ENCODE data around the gene C1orf52.
A peak's percentile ranks its signal among the peaks of the same experiment; 100 is the strongest.
"Not testable (repeated sequence)": the region's sequence is repeated elsewhere in the genome, so short reads cannot be mapped to it uniquely, and the experiment has no call there.

C1orf52 gene

GRCh38 chr1:85268801-85269585 is 9.5 kb upstream of the C1orf52 start:
- Mint-ChIP-seq H3K36me3 (peaks cover 11% of the 10 kb centered on the region), H3K27me3 (no peaks in the 10 kb centered on the region), H3K4me1 (ENCODE audit: low read depth) (peaks cover 45% of the 10 kb centered on the region), H3K9me3 (ENCODE audit: low read depth) (no peaks in the 10 kb centered on the region), H3K4me3 (no peak overlapping the region), H3K27ac (peak overlapping the region; percentile 41)

- Mint-ChIP-seq H3K4me3 (no peak overlapping the region), H3K4me1 (ENCODE audit: low read depth) (peaks cover 30% of the 10 kb centered on the region), H3K9me3 (ENCODE audit: low read depth) (no peaks in the 10 kb centered on the region), H3K27ac (no peak overlapping the region), H3K36me3 (peaks cover 7% of the 10 kb centered on the region), H3K27me3 (no peaks in the 10 kb centered on the region)
These were observed 7.9 kb upstream of the C1orf52 start for GRCh38 chr1:85267313-85267712.

GRCh38 chr1:85264150-85264549 is 4.7 kb upstream of the C1orf52 start:
- no peaks in the 10 kb centered on the region for H3K27me3 Mint-ChIP-seq
- peaks cover 14% of the 10 kb centered on the region for H3K4me1 Mint-ChIP-seq (ENCODE audit: low read depth)
- peaks cover 4% of the 10 kb centered on the region for H3K36me3 Mint-ChIP-seq
- H3K9me3 Mint-ChIP-seq (ENCODE audit: low read depth), result no peaks in the 10 kb centered on the region
- no peak overlapping the region for H3K27ac Mint-ChIP-seq
- no peak overlapping the region for H3K4me3 Mint-ChIP-seq

GRCh38 chr1:85262985-85263384 is 3.5 kb upstream of the C1orf52 start:
- Mint-ChIP-seq H3K4me1 (ENCODE audit: low read depth) (peaks cover 17% of the 10 kb centered on the region), H3K4me3 (no peak overlapping the region), H3K9me3 (ENCODE audit: low read depth) (no peaks in the 10 kb centered on the region), H3K36me3 (peaks cover 4% of the 10 kb centered on the region), H3K27ac (no peak overlapping the region), H3K27me3 (no peaks in the 10 kb centered on the region)

GRCh38 chr1:85259912-85260274 is 431 bp upstream of the C1orf52 start:
- peaks cover 14% of the 10 kb centered on the region for H3K36me3 Mint-ChIP-seq

GRCh38 chr1:85258536-85259117 is 835 bp downstream of the C1orf52 start:
- peak overlapping the region; percentile 96 for H3K4me3 Mint-ChIP-seq
- H3K27me3 Mint-ChIP-seq, result no peaks in the 10 kb centered on the region
- H3K4me1 Mint-ChIP-seq (ENCODE audit: low read depth), result peaks cover 43% of the 10 kb centered on the region
- H3K36me3 Mint-ChIP-seq, result peaks cover 10% of the 10 kb centered on the region
- H3K9me3 Mint-ChIP-seq (ENCODE audit: low read depth), result no peaks in the 10 kb centered on the region
- peak overlapping the region; percentile 88 for H3K27ac Mint-ChIP-seq

More at GRCh38 chr1:85259912-85260274, 431 bp upstream of the C1orf52 start:
- peaks cover 37% of the 10 kb centered on the region for H3K4me1 Mint-ChIP-seq (ENCODE audit: low read depth)
- H3K27ac Mint-ChIP-seq, result peak overlapping the region; percentile 80
- no peaks in the 10 kb centered on the region for H3K27me3 Mint-ChIP-seq
- H3K4me3 Mint-ChIP-seq, result peak overlapping the region; percentile 96
- no peaks in the 10 kb centered on the region for H3K9me3 Mint-ChIP-seq (ENCODE audit: low read depth)

- H3K4me1 Mint-ChIP-seq (ENCODE audit: low read depth), result peaks cover 18% of the 10 kb centered on the region
- not testable (repeated sequence) for H3K27ac Mint-ChIP-seq; H3K9me3 Mint-ChIP-seq (ENCODE audit: low read depth); H3K27me3 Mint-ChIP-seq; H3K36me3 Mint-ChIP-seq; H3K4me3 Mint-ChIP-seq
These were observed 10.4 kb downstream of the C1orf52 start for GRCh38 chr1:85249042-85249441.

- H3K9me3 Mint-ChIP-seq (ENCODE audit: low read depth), result no peaks in the 10 kb centered on the region
- H3K4me3 Mint-ChIP-seq, result no peak overlapping the region
- H3K4me1 Mint-ChIP-seq (ENCODE audit: low read depth), result peaks cover 7% of the 10 kb centered on the region
- H3K36me3 Mint-ChIP-seq, result peaks cover 3% of the 10 kb centered on the region
- H3K27me3 Mint-ChIP-seq, result no peaks in the 10 kb centered on the region
- H3K27ac Mint-ChIP-seq, result no peak overlapping the region
These were observed 13.6 kb downstream of the C1orf52 start for GRCh38 chr1:85245891-85246290.

- H3K4me1 Mint-ChIP-seq (ENCODE audit: low read depth), result peaks cover 12% of the 10 kb centered on the region
- H3K27ac Mint-ChIP-seq, result no peak overlapping the region
- no peak overlapping the region for H3K4me3 Mint-ChIP-seq
- no peaks in the 10 kb centered on the region for H3K27me3 Mint-ChIP-seq
- H3K36me3 Mint-ChIP-seq, result peaks cover 3% of the 10 kb centered on the region
- no peaks in the 10 kb centered on the region for H3K9me3 Mint-ChIP-seq (ENCODE audit: low read depth)
These were observed 14.0 kb downstream of the C1orf52 start for GRCh38 chr1:85245456-85245855.

- Mint-ChIP-seq H3K4me3 (no peak overlapping the region), H3K36me3 (peaks cover 6% of the 10 kb centered on the region)
These were observed 15.0 kb downstream of the C1orf52 start for GRCh38 chr1:85244271-85245061.

GRCh38 chr1:85243372-85243771 is 16.1 kb downstream of the C1orf52 start:
- no peaks in the 10 kb centered on the region for H3K27me3 Mint-ChIP-seq
- no peaks in the 10 kb centered on the region for H3K9me3 Mint-ChIP-seq (ENCODE audit: low read depth)
- H3K27ac Mint-ChIP-seq, result no peak overlapping the region
- peaks cover 4% of the 10 kb centered on the region for H3K36me3 Mint-ChIP-seq
- H3K4me3 Mint-ChIP-seq, result no peak overlapping the region
- H3K4me1 Mint-ChIP-seq (ENCODE audit: low read depth), result peaks cover 19% of the 10 kb centered on the region

More at GRCh38 chr1:85244271-85245061, 15.0 kb downstream of the C1orf52 start:
- H3K27me3 Mint-ChIP-seq, result no peaks in the 10 kb centered on the region
- H3K27ac Mint-ChIP-seq, result no peak overlapping the region
- H3K9me3 Mint-ChIP-seq (ENCODE audit: low read depth), result no peaks in the 10 kb centered on the region
- peaks cover 19% of the 10 kb centered on the region for H3K4me1 Mint-ChIP-seq (ENCODE audit: low read depth)

- peaks cover 19% of the 10 kb centered on the region for H3K4me1 Mint-ChIP-seq (ENCODE audit: low read depth)
- H3K27me3 Mint-ChIP-seq, result peaks cover 5% of the 10 kb centered on the region
- peaks cover 4% of the 10 kb centered on the region for H3K36me3 Mint-ChIP-seq
- H3K9me3 Mint-ChIP-seq (ENCODE audit: low read depth), result no peaks in the 10 kb centered on the region
- no peak overlapping the region for H3K4me3 Mint-ChIP-seq
- H3K27ac Mint-ChIP-seq, result no peak overlapping the region
These were observed 18.8 kb downstream of the C1orf52 start for GRCh38 chr1:85240643-85241042.

GRCh38 chr1:85240174-85240601 is 19.3 kb downstream of the C1orf52 start:
- Mint-ChIP-seq H3K4me3 (no peak overlapping the region), H3K4me1 (ENCODE audit: low read depth) (peaks cover 19% of the 10 kb centered on the region), H3K9me3 (ENCODE audit: low read depth) (no peaks in the 10 kb centered on the region), H3K27ac (no peak overlapping the region), H3K36me3 (peaks cover 4% of the 10 kb centered on the region), H3K27me3 (peaks cover 5% of the 10 kb centered on the region)

GRCh38 chr1:85237613-85238012 is 21.8 kb downstream of the C1orf52 start:
- Mint-ChIP-seq H3K4me3 (no peak overlapping the region), H3K27me3 (peaks cover 5% of the 10 kb centered on the region), H3K36me3 (peaks cover 4% of the 10 kb centered on the region), H3K27ac (no peak overlapping the region), H3K9me3 (ENCODE audit: low read depth) (no peaks in the 10 kb centered on the region), H3K4me1 (ENCODE audit: low read depth) (peaks cover 16% of the 10 kb centered on the region)

GRCh38 chr1:85230305-85230977 is 29.0 kb downstream of the C1orf52 start:
- H3K4me3 Mint-ChIP-seq, result no peak overlapping the region
- no peaks in the 10 kb centered on the region for H3K4me1 Mint-ChIP-seq (ENCODE audit: low read depth)
- H3K36me3 Mint-ChIP-seq, result no peaks in the 10 kb centered on the region
- peaks cover 2% of the 10 kb centered on the region for H3K27me3 Mint-ChIP-seq
- H3K27ac Mint-ChIP-seq, result no peak overlapping the region
- H3K9me3 Mint-ChIP-seq (ENCODE audit: low read depth), result no peaks in the 10 kb centered on the region
